HepG2 (cell line): ENCODE data around the gene TMEM225B. TPM values are rescaled to one million over a fixed set of nuclear protein-coding genes. Genes with fewer than 3 reads are reported as not detected.

ENCODE experiments used
- CCAR2 ChIP-seq: fragments of 200-400 bp; formaldehyde crosslinking; optimal IDR thresholded peaks from 2 replicates; pipeline ENCODE3; 2018; ENCODE audit warnings: low read depth, mild to moderate bottlenecking, low read length, moderate library complexity
- CHD2 ChIP-seq: IDR thresholded peaks from 2 replicates; pipeline ENCODE4 v1.6.1; 2011; ENCODE audit warnings: low read depth, low read length, improper control_type of control experiment
- EHMT2 ChIP-seq: fragments of 200-600 bp; sonication (generic); IDR thresholded peaks from 2 replicates; pipeline ENCODE4 v1.7.0; 2017; ENCODE audit warnings: antibody characterized with exemption, low read depth, low read length, borderline replicate concordance
- FLYWCH1 ChIP-seq: sonication (generic); formaldehyde crosslinking; IDR thresholded peaks from 2 replicates; pipeline ENCODE4 v1.8.1; 2023; ENCODE audit warnings: mild to moderate bottlenecking, missing genetic modification reagents
- GABPA ChIP-seq, 2 experiments: IDR thresholded peaks; 2 replicates each; pipeline ENCODE4 v1.6.1; 2011 to 2016; ENCODE audit warnings: low read depth in 2 of 2, low read length in 1 of 2, missing biosample characterization in 1 of 2, missing genetic modification characterization in 1 of 2
- GABPB1 ChIP-seq: IDR thresholded peaks from 2 replicates; pipeline ENCODE4 v1.6.1; 2016; ENCODE audit warnings: mild to moderate bottlenecking, missing genetic modification reagents, moderate library complexity, missing compliant biosample characterization
- GLI4 ChIP-seq: sonication (generic); formaldehyde crosslinking; IDR thresholded peaks from 2 replicates; pipeline ENCODE4 v1.5.1; 2020; ENCODE audit warnings: missing genetic modification reagents, mild to moderate bottlenecking, moderate library complexity, borderline replicate concordance
- HDAC1 ChIP-seq: sonication (generic); formaldehyde crosslinking; IDR thresholded peaks from 2 replicates; pipeline ENCODE4 v1.5.1; 2020; ENCODE audit warnings: mild to moderate bottlenecking, missing genetic modification reagents
- MTA3 ChIP-seq: sonication (generic); formaldehyde crosslinking; IDR thresholded peaks from 2 replicates; pipeline ENCODE4 v1.4.0; 2020; ENCODE audit warnings: missing genetic modification reagents
- MXD3 ChIP-seq: IDR thresholded peaks from 2 replicates; pipeline ENCODE4 v1.6.1; 2016; ENCODE audit warnings: mild to moderate bottlenecking, missing biosample characterization, missing genetic modification reagents
- PLRG1 ChIP-seq: fragments of 450-650 bp; conservative IDR thresholded peaks from 2 replicates; pipeline ENCODE4 v1.6.1; 2016
- RARA ChIP-seq: IDR thresholded peaks from 2 replicates; pipeline ENCODE4 v1.6.1; 2016; ENCODE audit warnings: missing genetic modification reagents, missing compliant biosample characterization
- RFX3 ChIP-seq: IDR thresholded peaks from 2 replicates; pipeline ENCODE4 v1.6.1; 2016; ENCODE audit warnings: missing biosample characterization, missing genetic modification reagents
- RNF2 ChIP-seq: fragments of 450-650 bp; conservative IDR thresholded peaks from 2 replicates; pipeline ENCODE4 v1.6.1; 2016; ENCODE audit warnings: low read depth
- SIN3A ChIP-seq: IDR thresholded peaks from 2 replicates; pipeline ENCODE4 v1.6.1; 2011; ENCODE audit warnings: low read depth, mild to moderate bottlenecking, control low read depth, low read length, borderline replicate concordance
- SP2 ChIP-seq: sonication (generic); formaldehyde crosslinking; IDR thresholded peaks from 2 replicates; pipeline ENCODE4 v1.5.1; 2020; ENCODE audit warnings: mild to moderate bottlenecking, missing genetic modification reagents
- SYNCRIP ChIP-seq: fragments of 200-400 bp; formaldehyde crosslinking; IDR thresholded peaks from 2 replicates; pipeline ENCODE4 v1.6.1; 2018; ENCODE audit warnings: mild to moderate bottlenecking, low read depth, low read length; ENCODE audit not compliant: insufficient read depth
- TBP ChIP-seq: sonication (generic); formaldehyde crosslinking; IDR thresholded peaks from 2 replicates; pipeline ENCODE4 v1.5.0; 2020; ENCODE audit warnings: missing genetic modification reagents
- ZNF451 ChIP-seq: sonication (generic); formaldehyde crosslinking; IDR thresholded peaks from 2 replicates; pipeline ENCODE4 v1.5.0; 2020; ENCODE audit warnings: mild to moderate bottlenecking, missing genetic modification reagents
- ZNF577 ChIP-seq: sonication (generic); formaldehyde crosslinking; IDR thresholded peaks from 2 replicates; pipeline ENCODE4 v1.4.0; 2020; ENCODE audit warnings: mild to moderate bottlenecking, low read depth, missing genetic modification reagents, borderline replicate concordance
- ZNF644 ChIP-seq: IDR thresholded peaks from 2 replicates; pipeline ENCODE4 v1.6.1; 2016; ENCODE audit warnings: low read depth
- polyA plus RNA-seq, 8 experiments: library from polyadenylated mRNA; depleted of rRNA in 3 of 8; stranded (reverse) in 7 of 8; unstranded in 1 of 8; fragments of >200 nt; fragmentation: Illumina TruSeq in 4 of 8; extraction: Trizol in 4 of 8; gene quantifications; 2 replicates each; pipeline versions ENCODE4 v1.2.1 to v1.2.3, GENCODE V29; 2011 to 2016; ENCODE audit warnings: low read depth in 4 of 8, missing spikeins in 1 of 8, mixed read lengths in 1 of 8; ENCODE audit not compliant: insufficient read depth in 1 of 8
- total RNA-seq, 5 experiments: library from RNA; depleted of rRNA; stranded (reverse); fragments of >200 nt; fragmentation: Illumina TruSeq; extraction: Trizol; gene quantifications; 2 replicates each; pipeline ENCODE4 v1.2.3, GENCODE V29; 2016; ENCODE audit warnings: low read depth in 1 of 5
- TF ChIP-seq, protein P1 (sequence below): sonication (generic); formaldehyde crosslinking; IDR thresholded peaks from 2 replicates; pipeline ENCODE4 v1.5.0; 2020; ENCODE audit warnings: missing genetic modification reagents
- TF ChIP-seq, protein P2 (sequence below): sonication (generic); formaldehyde crosslinking; IDR thresholded peaks from 2 replicates; pipeline ENCODE4 v1.4.0; 2020; ENCODE audit warnings: mild to moderate bottlenecking, missing genetic modification reagents
- TF ChIP-seq, protein P3 (sequence below): IDR thresholded peaks from 2 replicates; pipeline ENCODE4 v1.6.1; 2016

The TMEM225B gene
- total and polyA plus RNA-seq, 2 of the 13 experiments (the other 11 are each of a cell fraction or from before 2014, with no cell fraction given): 0.78 to 0.95 TPM

DNA sequence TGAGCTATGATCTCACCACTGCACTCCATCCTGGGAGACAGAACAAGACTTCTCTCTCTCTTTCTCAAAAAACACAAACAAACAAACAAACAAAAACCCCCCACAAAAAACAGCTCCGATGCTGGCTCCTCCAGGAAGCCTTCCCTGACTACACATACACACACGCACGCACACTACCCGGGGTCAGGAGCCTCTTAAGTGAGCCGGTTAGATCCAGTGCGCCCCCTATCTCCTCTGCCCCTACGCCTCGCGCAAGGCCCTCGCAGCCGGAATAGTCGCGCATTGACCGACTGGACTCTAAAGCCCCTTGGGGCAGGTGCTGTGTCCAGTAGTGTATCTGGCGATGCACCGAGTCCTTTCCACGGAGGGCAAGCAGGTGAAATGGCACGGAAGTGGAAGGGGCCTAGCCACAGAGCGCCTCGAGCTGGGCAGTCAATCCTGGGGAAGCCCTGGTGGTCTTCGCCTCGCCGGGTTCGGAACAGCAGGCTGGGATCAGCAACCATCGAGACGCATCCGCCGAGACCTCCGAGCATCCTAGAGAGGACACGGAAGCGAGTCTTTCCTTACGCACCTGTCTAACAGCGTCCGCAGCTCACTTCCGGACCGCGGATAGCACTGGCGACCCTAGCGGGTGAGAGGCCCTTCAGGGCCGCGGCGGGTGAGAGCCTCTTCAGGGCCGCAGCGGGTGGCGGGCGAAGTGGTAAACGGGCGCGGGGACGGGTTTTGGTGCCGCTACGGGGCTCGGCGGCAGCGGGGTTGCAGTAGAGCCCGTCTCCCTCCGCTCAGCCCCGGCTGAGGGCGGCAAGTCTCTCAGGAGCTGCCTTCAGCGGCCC, 18.5 kb downstream of the TMEM225B start, which contains the start of gene ZSCAN25 (continued):
- TF ChIP-seq RNF2: peak; percentile 90
- peak; percentile 93; the same call in 1 of the 2 replicates for TF ChIP-seq GLI4 (CRISPR knock-in tag)
- no peak for TF ChIP-seq SYNCRIP
- no peak for TF ChIP-seq PLRG1
- TF ChIP-seq FLYWCH1 (CRISPR knock-in tag): no peak
- peak; percentile 98 for TF ChIP-seq GABPA (IDR thresholded peaks at IDR 0.05; ENCODE audit: low read depth, low read length)
- TF ChIP-seq GABPA (CRISPR knock-in tag; IDR thresholded peaks at IDR 0.05; ENCODE audit: low read depth): peak; percentile 99
- no peak for TF ChIP-seq RFX3
- peak; percentile 99 for TF ChIP-seq GABPB1
- TF ChIP-seq SP2 (CRISPR knock-in tag): no peak; the same call in 1 of the 2 replicates
- TF ChIP-seq, protein P1, sequence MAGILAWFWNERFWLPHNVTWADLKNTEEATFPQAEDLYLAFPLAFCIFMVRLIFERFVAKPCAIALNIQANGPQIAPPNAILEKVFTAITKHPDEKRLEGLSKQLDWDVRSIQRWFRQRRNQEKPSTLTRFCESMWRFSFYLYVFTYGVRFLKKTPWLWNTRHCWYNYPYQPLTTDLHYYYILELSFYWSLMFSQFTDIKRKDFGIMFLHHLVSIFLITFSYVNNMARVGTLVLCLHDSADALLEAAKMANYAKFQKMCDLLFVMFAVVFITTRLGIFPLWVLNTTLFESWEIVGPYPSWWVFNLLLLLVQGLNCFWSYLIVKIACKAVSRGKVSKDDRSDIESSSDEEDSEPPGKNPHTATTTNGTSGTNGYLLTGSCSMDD (CRISPR knock-in tag): 0 out of 2 replicates have a peak, but pooled peaks have one; percentile 16
- TF ChIP-seq MXD3 (CRISPR knock-in tag): peak; percentile 66; the same call in 1 of the 2 replicates
- peak; percentile 91; the same call in 1 of the 2 replicates for TF ChIP-seq ZNF451
- TF ChIP-seq HDAC1: peak; percentile 97
- TF ChIP-seq CHD2: no peak
- TF ChIP-seq RARA: peak; percentile 26; the same call in 1 of the 2 replicates
- peak; percentile 76; the same call in 1 of the 2 replicates for TF ChIP-seq SIN3A
- no peak for TF ChIP-seq CCAR2
- TF ChIP-seq, protein P2, sequence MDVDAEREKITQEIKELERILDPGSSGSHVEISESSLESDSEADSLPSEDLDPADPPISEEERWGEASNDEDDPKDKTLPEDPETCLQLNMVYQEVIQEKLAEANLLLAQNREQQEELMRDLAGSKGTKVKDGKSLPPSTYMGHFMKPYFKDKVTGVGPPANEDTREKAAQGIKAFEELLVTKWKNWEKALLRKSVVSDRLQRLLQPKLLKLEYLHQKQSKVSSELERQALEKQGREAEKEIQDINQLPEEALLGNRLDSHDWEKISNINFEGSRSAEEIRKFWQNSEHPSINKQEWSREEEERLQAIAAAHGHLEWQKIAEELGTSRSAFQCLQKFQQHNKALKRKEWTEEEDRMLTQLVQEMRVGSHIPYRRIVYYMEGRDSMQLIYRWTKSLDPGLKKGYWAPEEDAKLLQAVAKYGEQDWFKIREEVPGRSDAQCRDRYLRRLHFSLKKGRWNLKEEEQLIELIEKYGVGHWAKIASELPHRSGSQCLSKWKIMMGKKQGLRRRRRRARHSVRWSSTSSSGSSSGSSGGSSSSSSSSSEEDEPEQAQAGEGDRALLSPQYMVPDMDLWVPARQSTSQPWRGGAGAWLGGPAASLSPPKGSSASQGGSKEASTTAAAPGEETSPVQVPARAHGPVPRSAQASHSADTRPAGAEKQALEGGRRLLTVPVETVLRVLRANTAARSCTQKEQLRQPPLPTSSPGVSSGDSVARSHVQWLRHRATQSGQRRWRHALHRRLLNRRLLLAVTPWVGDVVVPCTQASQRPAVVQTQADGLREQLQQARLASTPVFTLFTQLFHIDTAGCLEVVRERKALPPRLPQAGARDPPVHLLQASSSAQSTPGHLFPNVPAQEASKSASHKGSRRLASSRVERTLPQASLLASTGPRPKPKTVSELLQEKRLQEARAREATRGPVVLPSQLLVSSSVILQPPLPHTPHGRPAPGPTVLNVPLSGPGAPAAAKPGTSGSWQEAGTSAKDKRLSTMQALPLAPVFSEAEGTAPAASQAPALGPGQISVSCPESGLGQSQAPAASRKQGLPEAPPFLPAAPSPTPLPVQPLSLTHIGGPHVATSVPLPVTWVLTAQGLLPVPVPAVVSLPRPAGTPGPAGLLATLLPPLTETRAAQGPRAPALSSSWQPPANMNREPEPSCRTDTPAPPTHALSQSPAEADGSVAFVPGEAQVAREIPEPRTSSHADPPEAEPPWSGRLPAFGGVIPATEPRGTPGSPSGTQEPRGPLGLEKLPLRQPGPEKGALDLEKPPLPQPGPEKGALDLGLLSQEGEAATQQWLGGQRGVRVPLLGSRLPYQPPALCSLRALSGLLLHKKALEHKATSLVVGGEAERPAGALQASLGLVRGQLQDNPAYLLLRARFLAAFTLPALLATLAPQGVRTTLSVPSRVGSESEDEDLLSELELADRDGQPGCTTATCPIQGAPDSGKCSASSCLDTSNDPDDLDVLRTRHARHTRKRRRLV: peak; percentile 80
- no peak for TF ChIP-seq EHMT2
- TF ChIP-seq MTA3 (CRISPR knock-in tag): no peak
- TF ChIP-seq, protein P3, sequence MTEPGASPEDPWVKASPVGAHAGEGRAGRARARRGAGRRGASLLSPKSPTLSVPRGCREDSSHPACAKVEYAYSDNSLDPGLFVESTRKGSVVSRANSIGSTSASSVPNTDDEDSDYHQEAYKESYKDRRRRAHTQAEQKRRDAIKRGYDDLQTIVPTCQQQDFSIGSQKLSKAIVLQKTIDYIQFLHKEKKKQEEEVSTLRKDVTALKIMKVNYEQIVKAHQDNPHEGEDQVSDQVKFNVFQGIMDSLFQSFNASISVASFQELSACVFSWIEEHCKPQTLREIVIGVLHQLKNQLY (CRISPR knock-in tag): no peak
- TF ChIP-seq ZNF644 (CRISPR knock-in tag): no peak
- no peak; the same call in 1 of the 2 replicates for TF ChIP-seq ZNF577 (CRISPR knock-in tag)
- TF ChIP-seq TBP (CRISPR knock-in tag): no peak
